AG20443 (cell line): ENCODE results near the gene CPPED1.
A peak's percentile ranks its signal among the peaks of the same experiment; 100 is the strongest.

Source experiments
- DNase-seq: peaks from one replicate; pipeline ENCODE4 v3.0.0; 2012; ENCODE audit warnings: low spot score, mixed read lengths

CPPED1 gene

DNA sequence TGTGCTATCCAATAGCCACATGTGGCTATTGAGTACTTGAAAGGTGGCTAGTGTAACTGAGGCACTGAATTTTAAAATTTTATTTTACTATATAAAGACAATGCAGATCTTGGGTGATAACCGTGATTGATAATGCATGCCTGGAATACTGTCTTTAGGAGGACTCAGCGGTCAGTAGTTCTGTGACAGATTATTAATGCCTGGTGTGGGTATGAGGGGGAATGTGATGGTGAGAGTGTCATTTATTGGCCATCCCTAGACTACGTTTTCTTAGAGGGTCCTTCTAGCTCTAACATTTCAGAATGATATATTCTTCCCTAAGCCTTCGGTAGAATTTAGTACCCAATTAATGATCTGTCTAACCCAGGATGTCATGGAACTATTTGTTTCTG lies 157.6 kb downstream of the CPPED1 start:
- no peak for DNase-seq

DNA sequence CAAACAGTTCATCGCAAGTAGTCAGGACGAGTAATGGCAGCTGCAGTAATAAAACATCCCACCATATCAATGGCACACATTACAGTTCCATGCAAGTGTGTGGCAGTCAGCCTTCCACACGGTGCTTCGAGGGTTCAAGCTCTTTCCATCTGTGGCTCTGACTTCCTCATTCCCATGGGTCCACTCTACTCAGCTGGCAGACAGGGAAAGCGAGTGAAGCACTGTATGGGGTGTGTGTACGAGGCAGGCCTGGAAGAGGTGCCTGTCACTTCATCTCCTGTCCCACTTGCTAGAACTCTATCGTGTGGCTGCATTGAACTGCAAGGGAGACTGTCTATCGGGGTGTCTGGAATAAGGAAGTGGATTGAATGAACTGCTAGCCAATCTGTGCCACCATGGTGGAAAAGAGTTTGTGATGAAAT lies 160.6 kb downstream of the CPPED1 start:
- no peak for DNase-seq

DNA sequence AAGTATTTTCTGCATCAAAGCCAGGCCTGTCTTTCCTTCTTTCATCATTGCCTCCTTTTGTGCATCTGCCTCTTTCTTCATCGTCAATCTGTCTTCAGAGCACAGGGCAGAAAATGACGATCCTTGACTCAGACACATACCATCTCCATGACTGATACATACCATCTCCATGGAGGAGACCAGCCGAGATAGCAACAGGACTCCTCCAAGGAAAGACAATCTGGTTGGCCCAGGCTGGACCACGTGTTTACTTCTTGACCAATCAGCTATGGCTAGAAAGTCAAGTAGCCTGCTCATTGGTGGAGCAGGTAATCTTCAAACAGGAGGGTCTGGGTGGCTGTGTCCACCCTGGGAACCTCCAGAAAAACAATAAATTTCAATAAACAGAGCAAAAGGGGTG lies 164.6 kb downstream of the CPPED1 start:
- DNase-seq, result peak; percentile 48

DNA sequence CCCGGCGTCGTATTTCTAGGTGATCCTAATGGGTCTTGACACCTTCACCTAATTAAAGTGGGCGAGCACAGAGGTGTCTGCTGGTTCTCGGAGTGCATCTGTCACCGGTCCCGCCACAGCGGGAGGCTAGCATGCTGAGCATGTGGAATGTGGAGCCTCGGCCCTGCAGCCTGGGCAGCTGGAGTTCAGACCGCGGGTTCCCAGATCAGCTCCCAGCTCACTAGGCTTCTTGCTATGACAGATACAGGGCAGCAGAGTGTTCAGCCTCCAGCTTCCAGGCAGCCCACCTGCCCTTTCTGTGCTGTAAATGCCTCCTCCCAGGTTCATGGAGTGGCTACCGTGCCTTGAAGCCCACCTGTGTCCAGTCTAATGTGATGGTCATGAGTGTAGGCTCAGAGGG lies 166.7 kb downstream of the CPPED1 start:
- DNase-seq, result no peak

DNA sequence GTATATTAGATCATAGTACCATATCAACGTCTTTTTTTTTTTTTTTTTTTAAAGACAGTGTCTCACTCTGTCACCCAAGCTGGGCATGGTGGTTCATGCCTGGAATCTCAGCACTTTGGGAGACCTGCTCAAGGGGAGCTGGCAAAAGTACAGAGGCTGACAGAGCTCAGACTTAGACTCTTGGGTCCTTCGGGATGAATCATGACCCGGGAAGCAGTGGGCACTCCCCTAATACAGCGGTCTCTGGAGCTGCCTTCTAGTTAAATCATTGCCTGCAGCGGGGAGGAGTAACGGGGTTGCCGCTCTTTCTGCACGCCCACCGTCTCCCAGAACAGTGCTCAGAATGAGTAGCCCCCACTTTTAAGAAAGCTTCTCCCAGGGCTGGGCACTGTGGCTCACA lies 174.4 kb downstream of the CPPED1 start:
- DNase-seq, result no peak

DNA sequence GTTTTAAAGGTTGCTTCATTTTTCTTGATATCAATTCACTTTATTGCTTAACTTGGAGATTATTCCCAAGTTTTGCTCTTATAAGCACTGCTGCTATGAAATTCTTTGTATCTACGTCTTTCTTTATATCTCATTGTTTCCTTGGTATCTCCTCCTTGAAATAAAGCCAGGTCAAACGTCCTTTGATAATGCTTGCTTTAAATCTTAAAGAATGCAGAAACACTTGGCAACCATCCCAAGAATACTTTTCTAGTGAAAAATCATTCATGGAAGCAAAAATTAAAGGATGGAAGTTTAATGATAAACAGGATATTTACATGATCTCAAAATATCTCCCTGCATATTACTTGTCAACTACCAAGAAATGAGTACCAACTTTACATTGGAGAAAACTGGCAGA lies 175.2 kb downstream of the CPPED1 start:
- no peak for DNase-seq

DNA sequence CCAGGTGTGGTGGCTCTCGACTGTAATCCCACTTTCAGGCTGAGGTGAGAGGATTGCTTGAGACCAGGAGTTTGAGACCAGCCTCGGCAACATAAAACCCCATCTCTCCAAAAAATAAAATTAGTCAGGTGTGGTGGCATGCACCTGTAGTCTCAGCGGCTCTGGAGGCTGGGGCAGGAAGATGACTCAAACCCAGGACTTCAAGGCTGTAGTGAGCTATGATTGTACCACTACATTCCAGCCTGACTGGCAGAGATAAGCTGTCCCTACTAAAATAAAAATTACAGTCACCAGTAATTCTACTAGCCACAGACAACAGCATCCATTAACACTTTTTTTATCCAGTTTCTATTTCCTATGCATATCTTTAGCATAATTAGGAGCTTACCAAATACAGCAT lies 176.3 kb downstream of the CPPED1 start:
- DNase-seq, result no peak

DNA sequence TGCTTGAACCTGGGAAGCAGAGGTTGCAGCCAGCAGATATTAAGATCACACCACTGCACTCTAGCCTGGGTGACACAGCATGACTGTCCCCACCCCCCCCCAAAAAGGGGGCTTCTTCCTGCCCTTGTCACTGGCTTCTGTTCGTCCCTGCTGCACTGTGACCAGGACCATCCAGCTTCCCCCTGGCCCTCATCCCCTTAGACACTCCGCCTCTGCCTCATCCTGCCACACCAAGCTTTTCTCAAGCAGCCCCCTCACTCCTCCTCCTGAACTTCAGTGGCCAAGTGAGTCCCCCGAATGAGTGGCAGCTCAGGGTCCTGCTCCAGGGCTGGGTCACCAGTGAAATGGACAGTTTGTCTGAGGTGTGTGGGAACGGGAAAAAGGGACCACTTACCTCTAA lies 177.3 kb downstream of the CPPED1 start:
- no peak for DNase-seq

DNA sequence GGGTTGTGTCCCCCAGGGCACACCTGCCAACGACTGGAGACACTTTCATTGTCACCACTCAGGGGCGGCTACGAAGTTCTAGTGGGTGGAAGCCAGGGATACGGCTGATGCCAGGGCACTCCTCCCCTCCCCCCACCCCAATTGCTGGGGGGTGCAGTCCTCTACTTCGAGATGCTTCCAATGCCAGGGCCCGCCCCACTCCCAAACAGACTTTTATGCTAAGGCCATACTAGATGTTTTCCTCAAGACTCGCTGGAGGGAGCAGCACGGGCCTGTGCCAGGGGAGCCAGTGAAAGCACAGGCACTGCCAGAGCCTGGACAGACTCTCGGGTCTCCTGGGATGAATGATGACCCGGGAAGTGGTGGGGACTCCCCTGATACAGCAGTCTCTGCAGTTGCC lies 178.0 kb downstream of the CPPED1 start:
- DNase-seq, result no peak

DNA sequence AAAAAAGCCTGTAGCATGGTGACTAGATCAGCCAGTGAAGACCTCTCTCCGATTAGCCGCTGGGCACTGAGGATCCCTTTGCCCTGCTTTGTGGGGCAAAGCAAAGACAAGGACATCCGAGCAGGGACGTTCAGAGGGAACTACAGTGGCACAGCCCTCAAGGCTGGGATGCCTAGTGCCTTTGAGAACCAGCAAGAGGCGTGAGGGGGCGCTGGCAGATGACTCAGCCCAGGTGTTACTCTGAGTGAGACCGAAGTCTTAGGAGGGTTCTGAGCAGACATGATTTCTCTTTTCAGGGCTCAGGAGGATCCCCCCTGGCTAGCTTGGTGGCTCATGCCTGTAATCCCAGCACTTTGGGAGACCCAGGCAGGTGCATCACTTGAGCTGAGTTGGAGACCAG lies 178.6 kb downstream of the CPPED1 start:
- DNase-seq, result no peak

DNA sequence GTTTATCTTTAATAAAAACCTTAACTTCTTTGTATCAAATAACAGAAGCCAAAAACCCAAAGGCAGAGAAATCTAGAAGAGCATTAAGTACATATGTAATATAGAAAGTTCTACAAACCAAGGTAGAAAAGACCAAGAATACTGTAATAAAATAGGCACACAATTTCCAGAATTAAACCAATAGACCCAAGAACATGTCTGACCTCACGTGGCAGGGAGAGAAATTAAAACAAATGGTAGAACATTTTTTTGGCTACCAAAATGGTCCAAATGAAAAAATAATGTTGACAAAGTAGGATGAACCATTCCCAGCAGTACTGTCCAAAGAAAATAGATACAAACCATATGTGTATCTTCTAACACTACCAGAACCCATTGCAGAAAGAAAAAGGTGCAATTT lies 183.5 kb downstream of the CPPED1 start:
- DNase-seq, result no peak

DNA sequence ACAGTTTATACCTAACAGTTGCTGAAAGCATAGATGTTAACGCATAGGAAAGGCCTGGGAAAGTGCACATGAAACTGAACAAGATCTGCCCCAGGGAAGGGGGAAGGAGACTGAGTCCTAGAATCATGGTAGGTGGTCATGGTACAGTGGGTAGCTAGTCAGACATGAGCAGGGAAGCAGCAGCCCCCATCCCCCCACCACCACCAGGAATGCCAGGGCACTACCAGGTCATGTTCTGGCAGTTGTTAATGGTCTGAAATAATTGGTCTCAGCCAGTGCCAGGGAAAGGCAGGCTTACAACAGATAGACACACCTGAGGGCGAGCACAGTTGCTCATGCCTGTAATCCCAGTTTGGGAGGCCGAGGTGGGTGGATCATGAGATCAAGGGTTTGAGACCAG lies 185.2 kb downstream of the CPPED1 start:
- DNase-seq, result no peak

DNA sequence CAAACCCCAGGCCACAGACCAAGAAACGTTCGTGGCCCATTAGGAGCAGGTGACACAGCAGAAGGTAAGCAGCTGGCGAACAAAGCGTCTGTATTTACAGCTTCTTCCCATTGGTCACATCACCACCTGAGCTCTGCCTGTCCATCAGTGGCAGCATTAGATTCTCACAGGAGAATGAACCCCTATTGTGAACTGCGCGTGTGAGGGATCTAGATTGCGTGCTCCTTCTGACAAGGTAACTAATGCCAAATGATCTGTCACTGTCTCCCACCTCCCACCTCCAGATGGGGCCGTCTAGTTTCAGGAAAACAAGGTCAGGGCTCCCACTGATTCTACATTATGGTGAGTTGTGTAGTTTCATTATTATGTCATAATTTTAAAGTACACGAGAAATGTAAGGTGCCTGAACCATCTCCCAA lies 186.3 kb downstream of the CPPED1 start:
- DNase-seq, result no peak

DNA sequence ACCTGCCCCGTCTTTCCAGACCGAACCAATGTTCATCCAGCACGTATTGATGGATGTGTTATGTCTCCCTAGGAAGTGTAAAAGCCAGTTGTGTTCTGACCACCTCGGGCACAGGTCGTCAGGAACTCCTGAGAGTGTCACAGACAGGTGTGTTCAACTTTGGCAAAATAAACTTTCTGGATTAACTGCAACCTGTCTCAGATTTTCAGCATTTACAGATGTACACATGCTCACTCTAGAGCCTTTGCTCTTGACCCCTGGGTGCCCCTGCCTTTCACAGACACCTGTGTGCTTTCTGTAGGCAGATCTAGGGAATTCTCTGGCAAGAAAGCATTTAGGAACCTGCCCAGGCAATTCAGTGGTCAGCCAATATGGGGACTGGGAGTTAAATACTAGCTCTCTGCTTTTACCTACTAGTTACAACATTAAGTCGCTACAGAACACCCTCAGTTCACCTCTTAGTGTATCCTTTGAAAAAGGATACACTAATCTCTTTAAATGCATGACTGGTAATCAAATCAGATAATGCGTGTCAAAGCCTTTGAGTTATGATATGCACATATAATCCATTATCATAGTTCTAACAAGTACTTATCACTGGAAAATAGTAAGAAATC lies 188.9 kb downstream of the CPPED1 start:
- no peak for DNase-seq

DNA sequence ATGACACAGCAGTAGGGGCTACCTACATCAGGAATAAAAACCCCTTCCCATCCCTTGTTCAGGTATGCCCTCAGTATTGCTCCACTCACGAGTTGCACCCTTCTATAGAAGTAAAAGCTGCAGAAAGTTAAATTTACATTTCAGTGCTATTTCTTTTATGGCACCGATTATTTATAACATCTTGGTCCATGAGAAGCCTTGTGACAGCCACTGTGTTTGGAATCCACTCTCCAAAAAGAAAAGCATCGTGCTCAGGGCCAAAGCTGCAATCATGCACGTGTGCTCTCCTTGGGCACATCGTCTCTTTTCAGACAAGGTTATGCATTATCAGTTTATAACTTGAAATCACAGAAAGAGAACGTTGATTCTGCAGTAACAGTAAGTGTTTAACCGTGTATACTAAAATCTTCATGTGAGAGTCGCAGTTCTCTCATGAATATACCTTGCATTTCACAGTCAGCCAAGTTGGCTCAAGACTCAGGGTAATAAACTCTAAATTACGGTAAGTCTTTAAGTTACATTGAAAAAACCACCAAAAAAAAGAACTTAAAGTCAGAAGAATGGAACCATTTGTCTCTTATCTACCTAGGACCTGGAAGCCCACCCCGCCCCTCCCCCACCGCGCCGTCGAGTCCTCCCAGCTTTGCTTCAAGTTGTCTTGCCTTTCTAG lies 189.6 kb downstream of the CPPED1 start:
- no peak for DNase-seq

DNA sequence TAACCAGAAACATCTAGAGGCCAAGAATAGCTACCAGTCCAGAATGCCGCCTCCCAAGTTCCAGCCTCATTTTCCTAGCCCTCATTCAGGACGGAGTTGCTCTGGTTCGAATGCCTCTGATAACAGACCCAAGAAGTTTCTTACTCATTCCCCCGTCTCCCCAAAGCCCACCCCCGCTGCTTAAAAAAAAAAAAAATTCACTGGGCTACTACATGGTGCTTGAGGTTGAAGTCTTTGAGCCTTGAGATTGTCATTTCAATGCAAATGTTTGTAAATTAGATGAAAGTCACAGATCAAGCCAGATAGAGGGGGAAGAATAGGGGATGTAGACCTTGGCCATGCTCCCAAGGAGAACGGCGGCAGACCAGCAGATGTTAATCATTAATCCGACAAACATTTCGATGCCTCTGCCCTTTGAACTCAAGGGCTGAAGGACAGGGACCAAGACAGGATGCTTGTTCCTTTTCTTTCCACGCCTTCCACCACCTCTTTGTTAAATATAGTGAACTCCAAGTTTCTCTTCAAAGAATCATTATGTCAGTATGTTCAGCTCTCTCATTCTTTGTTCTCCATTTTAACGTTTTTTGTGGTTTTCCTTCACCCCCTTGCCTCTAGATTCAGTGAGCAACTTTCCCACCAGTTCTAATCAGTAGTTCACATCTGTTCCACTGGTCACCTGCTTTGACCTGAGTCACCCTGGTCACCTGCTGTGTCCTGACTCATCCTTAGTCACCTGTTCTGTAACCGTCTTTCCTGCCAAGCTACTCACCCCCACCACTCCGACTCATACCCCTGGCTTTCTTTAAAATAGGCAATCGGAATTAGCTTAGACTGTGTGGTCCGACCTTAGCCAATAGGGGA lies 190.3 kb downstream of the CPPED1 start:
- no peak for DNase-seq

DNA sequence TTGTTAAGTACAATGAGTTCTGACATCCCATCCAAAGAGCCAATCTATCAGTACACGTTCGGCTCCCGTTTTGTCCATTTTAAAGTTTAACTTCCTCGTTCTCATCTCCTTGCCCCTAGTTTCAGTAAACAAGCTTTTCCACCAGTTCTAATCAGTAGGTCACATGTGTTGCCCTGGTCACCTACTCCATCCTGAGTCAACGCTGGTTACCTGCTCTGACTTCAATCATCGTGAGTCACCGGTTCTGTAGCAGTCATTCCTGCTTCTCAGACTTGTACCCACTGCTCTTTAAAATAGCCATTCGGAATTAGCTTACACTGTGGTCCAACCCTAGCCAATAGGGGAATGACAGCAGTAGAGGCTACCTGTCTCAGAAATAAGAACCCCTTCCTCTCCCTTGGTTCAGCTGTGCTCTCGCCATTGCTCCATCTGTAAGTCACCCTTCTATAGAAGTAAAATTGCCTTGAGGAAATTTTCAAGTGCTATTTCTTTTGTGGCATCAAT lies 191.0 kb downstream of the CPPED1 start:
- no peak for DNase-seq

DNA sequence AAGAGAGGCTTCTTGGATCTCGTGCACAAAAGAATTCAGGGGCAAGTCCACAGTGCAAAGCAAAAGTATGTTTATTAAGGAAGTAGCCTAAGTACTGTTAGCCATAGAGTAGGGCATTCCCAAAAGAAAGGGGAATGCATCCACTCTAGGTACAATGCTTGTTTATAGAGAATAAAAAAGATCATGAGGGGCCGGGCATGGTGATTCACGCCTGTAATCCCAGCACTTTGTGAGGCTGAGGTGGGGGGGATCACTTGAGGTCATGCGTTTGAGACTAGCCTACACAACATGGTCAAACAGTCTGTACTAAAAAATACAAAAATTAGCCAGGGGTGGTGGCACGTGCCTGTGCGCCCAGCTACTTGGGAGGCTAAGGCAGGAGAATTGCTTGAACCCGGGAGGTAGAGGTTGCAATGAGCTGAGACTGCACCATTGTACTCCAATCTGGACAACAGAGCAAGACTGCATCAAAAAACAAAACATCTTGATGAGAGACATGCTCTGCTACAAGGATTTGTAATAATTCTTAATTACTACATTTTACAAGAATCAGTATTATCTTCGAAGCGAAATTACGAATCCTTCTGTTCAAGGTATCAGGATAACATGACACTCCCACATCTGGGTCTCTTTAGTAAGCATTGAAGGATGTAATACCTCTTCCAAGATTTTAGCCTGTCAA lies 191.6 kb downstream of the CPPED1 start:
- no peak for DNase-seq

DNA sequence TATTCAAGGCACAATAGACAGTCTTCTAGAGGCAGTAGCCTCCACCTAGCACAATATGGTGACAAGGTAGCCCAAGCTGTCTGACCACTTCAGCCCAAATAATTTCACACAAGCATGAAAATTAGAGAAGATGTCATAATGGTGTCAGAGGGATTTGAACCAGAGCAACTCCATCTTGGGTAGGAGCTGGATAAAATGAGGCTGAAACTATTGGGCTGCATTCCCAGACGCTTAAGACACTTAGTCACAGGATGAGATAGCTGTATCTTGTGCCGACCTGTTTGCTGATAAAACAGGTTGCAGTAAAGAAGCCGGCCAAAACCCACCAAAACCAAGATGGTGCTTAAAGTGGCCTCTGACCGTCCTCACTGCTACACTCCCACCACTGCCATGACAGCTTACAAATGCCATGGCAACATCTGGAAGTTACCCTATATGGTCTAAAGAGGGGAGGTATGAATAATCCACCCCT lies 192.6 kb downstream of the CPPED1 start:
- no peak for DNase-seq

DNA sequence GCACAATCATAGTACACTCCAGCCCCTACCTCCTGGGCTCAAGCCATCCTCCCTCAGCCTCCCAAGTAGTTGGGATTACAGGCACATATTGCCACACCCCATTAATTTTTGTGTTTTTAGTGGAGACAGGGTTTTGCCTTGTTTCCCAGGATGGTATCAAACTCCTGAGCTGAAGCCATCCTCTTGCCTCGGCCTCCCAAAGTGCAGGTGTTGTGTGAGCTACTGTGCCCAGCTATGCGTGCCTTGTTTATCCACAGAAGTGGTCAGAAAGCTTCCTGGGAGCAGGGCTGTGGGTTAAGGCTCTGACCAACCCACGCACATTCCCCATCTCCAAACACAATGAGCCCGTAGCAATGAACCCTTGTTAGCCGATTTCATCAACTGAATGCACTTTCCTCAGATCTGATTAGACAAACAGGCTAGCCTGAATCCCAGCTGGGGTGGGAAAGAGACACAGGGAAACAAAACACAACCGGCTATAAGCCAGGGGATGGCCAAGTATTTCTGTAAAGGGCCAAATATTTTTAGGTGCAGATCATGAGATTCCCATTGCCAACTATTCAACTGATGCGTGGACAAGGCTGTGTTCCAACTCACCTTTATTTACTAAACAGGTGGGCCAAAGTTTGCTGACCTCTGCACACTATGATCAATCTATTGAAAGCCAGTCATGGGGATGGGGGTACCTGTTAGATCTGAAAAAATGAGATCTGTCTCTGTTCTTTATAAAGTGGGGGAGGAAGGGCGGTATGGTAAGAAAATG lies 193.6 kb downstream of the CPPED1 start:
- no peak for DNase-seq
